Dermis blood vessel endothelial cell (primary cell): ENCODE results near the gene FPR2. TPM values are rescaled to one million over a fixed set of nuclear protein-coding genes. Genes with fewer than 3 reads are reported as not detected.

Experiments used
- DNase-seq: peaks from one replicate; pipeline ENCODE4 v3.0.0; 2010
- total RNA-seq: library from RNA; depleted of rRNA; stranded (reverse); fragments of >200 nt; gene quantifications from 2 replicates; pipeline ENCODE4 v1.2.3, GENCODE V29; 2014

FPR2 gene
- total RNA-seq, 1 donor from 2014 or later = not detected

DNA sequence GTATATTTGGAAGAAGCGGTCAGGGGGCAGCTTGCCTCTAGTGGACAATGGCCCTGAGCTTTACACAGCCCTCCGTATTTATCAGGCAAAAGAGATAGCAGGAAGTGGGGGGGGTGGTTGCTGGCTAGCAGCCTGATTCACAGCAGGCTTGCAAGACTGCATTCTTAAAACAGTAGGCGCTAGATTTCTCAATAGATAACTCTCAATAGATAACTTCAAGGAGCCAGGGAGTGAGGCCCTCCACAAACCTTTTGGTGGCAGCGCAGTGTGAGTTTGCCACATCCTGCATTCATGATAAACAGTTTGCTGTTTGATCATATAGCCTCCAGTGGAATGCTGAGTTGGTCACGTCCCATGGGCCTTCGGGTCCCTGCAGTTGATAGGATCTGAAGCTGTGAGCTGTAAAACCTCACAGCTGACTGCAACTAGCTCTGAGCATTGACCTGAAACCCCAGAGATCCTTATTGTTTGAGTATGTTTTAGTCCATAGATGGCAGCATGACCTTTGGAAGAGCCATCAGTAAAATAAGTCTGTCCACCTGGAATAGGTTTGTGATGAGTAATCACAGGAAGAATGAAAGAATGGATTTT, 46.2 kb downstream of the FPR2 start:
- DNase-seq = no peak

DNA sequence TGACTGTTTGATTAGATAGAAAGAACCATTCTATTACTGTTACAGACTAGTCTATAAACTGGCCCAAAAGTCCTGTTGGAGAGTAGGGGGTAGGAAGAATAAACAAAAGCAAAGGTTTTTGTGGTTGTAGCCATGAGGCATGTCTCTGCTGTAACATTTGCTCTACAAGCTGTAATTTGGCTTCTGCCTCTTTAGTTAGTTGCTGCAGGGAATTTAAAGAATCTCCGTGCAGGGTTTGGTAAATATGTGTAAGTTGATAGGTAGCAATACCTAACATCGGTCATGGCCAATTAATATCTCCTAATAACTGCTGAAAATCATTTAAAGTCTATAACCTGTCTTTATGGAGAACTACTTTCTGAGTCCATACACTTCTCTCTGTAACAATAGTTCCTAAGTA, 46.9 kb downstream of the FPR2 start:
- no peak for DNase-seq

DNA sequence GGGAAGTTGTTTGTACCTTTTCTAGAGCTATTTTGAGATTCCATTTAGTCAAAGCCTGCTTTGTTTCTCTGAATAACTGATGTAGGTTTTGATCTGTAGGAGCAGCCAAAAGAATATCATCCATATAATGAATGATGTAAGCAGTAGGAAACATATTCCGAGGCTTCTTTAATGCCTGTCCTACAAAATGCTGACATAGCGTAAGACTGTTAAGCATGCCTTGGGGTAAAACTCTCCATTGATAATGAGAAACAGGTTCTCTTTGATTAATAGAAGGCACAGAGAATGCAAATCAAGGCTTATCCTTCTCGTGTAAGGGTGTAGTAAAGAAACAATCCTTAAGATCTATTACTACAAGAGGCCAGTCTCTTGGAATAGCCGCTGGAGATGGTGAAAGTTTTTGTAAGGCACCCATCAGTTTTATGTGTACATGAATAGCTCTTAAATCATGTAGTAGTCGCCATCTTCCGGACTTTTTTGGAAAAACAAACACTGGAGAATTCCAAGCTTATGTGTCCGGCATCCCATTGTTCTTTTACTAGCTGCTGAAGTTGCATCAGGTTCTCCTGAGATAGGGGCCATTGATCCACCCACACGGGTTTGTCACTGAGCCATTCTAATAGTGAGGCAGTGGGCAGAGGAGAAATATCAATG, 47.5 kb downstream of the FPR2 start:
- DNase-seq = peak; percentile 59

DNA sequence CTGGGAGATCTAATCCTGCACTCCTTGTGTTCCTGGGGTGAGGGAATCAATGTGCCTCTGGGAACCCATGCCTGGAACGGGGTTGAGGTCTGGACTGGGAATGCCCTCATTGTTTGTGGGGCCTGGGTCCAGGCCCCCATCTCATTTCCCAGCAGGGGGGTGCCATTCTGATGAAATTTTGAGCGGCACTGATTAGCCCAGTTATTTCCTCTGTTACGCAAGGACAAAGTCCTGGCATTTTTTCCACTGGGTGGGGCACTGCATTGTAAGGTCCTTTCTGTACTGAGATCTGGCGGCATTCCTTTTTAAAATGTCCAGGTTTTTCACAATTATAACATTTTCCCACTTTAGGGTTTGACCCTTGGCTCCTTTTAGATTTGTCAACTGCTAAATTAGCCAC, 48.8 kb downstream of the FPR2 start:
- DNase-seq = no peak

DNA sequence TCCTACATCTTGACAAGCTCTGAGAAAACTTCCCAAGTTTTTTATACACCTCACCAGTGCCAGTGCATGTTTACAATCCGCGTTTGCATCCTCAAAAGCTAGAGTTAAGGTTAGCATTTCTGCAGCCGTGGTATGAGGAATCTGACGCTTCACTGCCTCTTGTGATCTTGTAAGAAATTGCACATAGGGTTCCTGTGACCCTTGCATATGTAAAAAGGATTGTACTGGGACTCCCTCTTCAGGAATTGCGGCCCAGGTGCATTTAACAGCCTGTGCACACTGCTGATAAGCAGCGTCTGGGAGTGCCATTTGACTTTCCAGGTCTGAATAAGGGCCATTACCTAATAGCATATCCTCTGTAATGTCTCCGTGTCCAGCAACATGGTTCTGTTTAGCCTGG, 49.2 kb downstream of the FPR2 start:
- peak; percentile 25 for DNase-seq

DNA sequence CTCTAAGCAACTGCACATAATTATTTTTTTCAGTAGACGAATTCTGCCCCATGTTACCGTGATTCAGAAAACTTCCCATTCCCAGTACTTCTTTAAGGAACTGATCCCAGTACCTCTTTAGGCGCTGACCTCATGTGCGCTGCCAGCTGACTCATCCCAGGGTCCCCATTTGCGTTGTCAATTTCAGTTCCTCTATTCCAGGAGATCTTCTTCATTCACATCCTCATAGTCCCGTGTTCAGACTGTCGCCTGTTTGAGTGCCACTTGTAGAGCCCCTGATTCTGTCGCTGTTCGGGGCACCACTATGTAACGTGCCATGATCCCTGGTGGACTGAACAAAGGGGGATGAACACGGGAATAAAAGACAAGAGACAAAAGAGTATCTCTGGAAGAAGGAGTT, 50.4 kb downstream of the FPR2 start:
- DNase-seq = no peak

DNA sequence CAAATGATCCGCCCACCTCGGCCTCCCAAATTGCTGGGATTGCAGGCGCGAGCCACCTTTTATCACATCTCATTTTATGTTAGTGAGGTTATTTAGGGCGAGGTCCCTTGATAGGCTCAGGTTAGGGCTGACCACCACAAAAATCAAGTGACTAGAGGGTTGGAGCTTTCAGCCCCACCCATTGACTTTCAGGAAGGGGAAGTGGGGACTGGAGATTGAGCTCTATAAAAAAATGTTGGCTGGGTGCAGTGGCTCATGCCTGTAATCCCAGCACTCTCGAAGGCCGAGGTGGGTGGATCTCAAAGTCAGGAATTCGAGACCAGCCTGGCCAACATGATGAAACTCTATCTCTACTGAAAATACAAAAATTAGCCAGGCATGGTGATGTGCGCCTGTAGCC, 54.1 kb downstream of the FPR2 start:
- DNase-seq = no peak

DNA sequence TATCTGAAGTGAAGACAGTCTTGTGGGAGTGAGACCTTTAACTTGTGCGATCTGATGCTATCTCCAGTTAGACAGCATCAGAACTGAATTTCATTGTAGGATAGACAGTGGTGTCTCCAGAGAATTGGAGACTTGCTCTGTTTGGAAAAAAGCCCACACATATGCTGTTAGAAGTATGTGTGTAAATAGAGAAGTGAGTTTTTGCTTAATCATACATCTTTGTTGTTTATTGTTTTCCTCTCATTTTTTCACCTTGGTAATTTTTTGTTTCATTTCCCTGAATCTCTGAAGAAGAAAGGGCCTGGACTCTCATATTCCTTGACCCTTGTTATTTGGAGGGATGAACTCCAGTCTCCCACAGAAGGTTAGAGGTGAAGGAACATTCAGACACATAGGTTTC, 55.7 kb downstream of the FPR2 start:
- no peak for DNase-seq

DNA sequence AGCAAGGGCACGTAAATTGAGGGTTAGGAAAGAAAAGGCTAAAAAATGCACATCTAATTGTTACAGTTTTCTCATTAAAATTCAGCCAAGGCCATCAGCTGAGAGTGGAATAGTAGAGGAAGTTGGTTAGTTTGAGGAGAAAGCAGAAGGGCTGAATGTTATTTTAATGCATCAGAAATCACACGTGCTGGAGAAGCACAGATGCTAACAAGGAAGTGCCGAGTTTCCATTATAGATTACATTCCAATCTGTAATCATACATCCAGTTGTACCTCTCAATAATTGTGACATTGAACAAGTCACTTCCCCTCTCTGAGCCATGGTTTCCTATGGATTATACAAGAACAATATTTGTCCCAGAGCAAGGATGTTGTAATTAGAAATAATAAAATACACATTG, 59.0 kb downstream of the FPR2 start:
- DNase-seq = no peak

Other genes starting within 250 kb of the FPR2 start
- not detected in 2 replicates for gene SIGLEC6, start 229.5 kb upstream of the FPR2 start, total RNA-seq
- 4.3 and 8.3 TPM in 2 replicates for gene ZNF175, start 189.9 kb upstream of the FPR2 start, total RNA-seq
- not detected in 2 replicates for gene SIGLEC5, start 130.8 kb upstream of the FPR2 start, total RNA-seq
- not detected in 2 replicates for gene SIGLEC14, start 114.4 kb upstream of the FPR2 start, total RNA-seq
- gene SPACA6, start 67.8 kb upstream of the FPR2 start, total RNA-seq = 3.5 and 12.9 TPM in 2 replicates
- gene HAS1, start 37.2 kb upstream of the FPR2 start, total RNA-seq = 0.14 and 0.17 TPM in 2 replicates
- not detected in 2 replicates for gene FPR1, start 9.3 kb upstream of the FPR2 start, total RNA-seq
- not detected in 2 replicates for gene FPR3, start 34.0 kb downstream of the FPR2 start, total RNA-seq
- 3.0 and 4.4 TPM in 2 replicates for gene ZNF577, start 126.8 kb downstream of the FPR2 start, total RNA-seq
- 6.5 and 9.2 TPM in 2 replicates for gene ZNF649, start 143.8 kb downstream of the FPR2 start, total RNA-seq
- gene ZNF613, start 166.3 kb downstream of the FPR2 start, total RNA-seq = 7.7 and 8.5 TPM in 2 replicates
- gene ZNF350, start 225.7 kb downstream of the FPR2 start, total RNA-seq = 11.2 and 14.8 TPM in 2 replicates
- gene ZNF615, start 247.0 kb downstream of the FPR2 start, total RNA-seq = 11.9 and 12.9 TPM in 2 replicates